Gastroesophageal sphincter (tissue), 4 donors: ENCODE data around the gene DCBLD1. TPM values are rescaled to one million over a fixed set of nuclear protein-coding genes. Genes with fewer than 3 reads are reported as not detected.

Experiments used
- ATAC-seq: fragments of 150-250 bp; one replicate; pipeline ENCODE4 v1.9.1; 2016; ENCODE audit warnings: mild to moderate bottlenecking, moderate library complexity
- H3K27ac ChIP-seq, 4 donors: fragments of 200-600 bp; sonication (generic) in 3 of 4; 1 replicate in 3 of 4; 2 replicates in 1 of 4; pipeline ENCODE4 v1.5.1; 2016 to 2019
- H3K27me3 ChIP-seq: fragments of 200-600 bp; sonication (generic); one replicate; pipeline ENCODE4 v1.5.1; 2019
- H3K36me3 ChIP-seq, 2 donors: fragments of 200-600 bp; sonication (generic); one replicate each; pipeline ENCODE4 v1.5.1; 2019; ENCODE audit warnings: control low read depth in 1 of 2
- H3K4me1 ChIP-seq, 3 donors: fragments of 200-600 bp; sonication (generic); 1 replicate in 2 of 3; 2 replicates in 1 of 3; pipeline ENCODE4 v1.5.1; 2016 to 2019; ENCODE audit warnings: control low read depth in 2 of 3
- H3K4me3 ChIP-seq, 2 donors: fragments of 200-600 bp; sonication (generic); one replicate each; pipeline ENCODE4 v1.5.1; 2019; ENCODE audit warnings: mild to moderate bottlenecking in 1 of 2, moderate library complexity in 1 of 2
- H3K9me3 ChIP-seq, 3 donors: fragments of 200-600 bp; sonication (generic); one replicate each; pipeline ENCODE4 v1.5.1; 2017 to 2019; ENCODE audit warnings: control low read depth in 2 of 3
- CTCF ChIP-seq, 4 experiments: fragments of 200-600 bp in 2 of 4; fragments of 450-650 bp in 2 of 4; sonication (generic) in 1 of 4; IDR thresholded peaks; one replicate each; pipeline ENCODE4 v1.5.1; 2017 to 2019; ENCODE audit warnings: antibody characterized with exemption in 4 of 4, mild to moderate bottlenecking in 2 of 4, moderate library complexity in 2 of 4
- EP300 ChIP-seq: sonication (generic); formaldehyde crosslinking; IDR thresholded peaks from one replicate; pipeline ENCODE4 v1.6.1; 2017; ENCODE audit warnings: antibody characterized with exemption, mild to moderate bottlenecking
- POLR2A ChIP-seq, 2 donors: fragments of 450-650 bp; IDR thresholded peaks; one replicate each; pipeline ENCODE4 v1.6.1; 2017; ENCODE audit warnings: antibody characterized with exemption in 2 of 2, mild to moderate bottlenecking in 2 of 2, moderate library complexity in 1 of 2
- POLR2AphosphoS5 ChIP-seq: sonication (generic); formaldehyde crosslinking; IDR thresholded peaks from one replicate; pipeline ENCODE4 v1.6.1; 2017; ENCODE audit warnings: antibody characterized with exemption
- WGBS, 2 donors: methylation state at CpG; one replicate each; pipeline ENCODE4 v1.1.5; 2018; ENCODE audit warnings: low coverage in 1 of 2; 5-methylcytosine and 5-hydroxymethylcytosine counted together
- small RNA-seq, 4 donors: library from RNA; depleted of rRNA; stranded (forward); fragments of <200 nt; gene quantifications; one replicate each; pipeline ENCODE3, GENCODE V24; 2016
- total RNA-seq, 4 donors: library from RNA; depleted of rRNA; stranded (reverse); fragments of >200 nt; gene quantifications; one replicate each; pipeline ENCODE4 v1.1.0, GENCODE V29; 2016

DCBLD1 gene
- total RNA-seq, 4 donors from 2014 or later: 5.0 to 10.9 (median 8.3) TPM

GRCh38 chr6:117595099-117595923 is 112.8 kb downstream of the DCBLD1 start:
- no peak for ATAC-seq
- Histone ChIP-seq H3K36me3 (peaks cover 0 to 18% of the 10 kb centered on the region in 2 donors), H3K9me3 (no peaks in the 10 kb centered on the region), H3K27ac (no peak overlapping the region), H3K4me1 (peaks cover 1 to 22% (median 3%) of the 10 kb centered on the region in 3 donors), H3K27me3 (no peaks in the 10 kb centered on the region), H3K4me3 (no peak overlapping the region)
- 96 to 100% methylated on average over 1 to 2 of the region's 2 CpGs for WGBS, 2 donors
- TF ChIP-seq CTCF (IDR thresholded peaks at IDR 0.05) (no peak), POLR2AphosphoS5 (no peak), EP300 (no peak), POLR2A (IDR thresholded peaks at IDR 0.05) (no peak)

- Histone ChIP-seq H3K27me3 (no peaks in the 10 kb centered on the region), H3K4me3 (no peak overlapping the region), H3K27ac (no peak overlapping the region), H3K9me3 (no peaks in the 10 kb centered on the region), H3K4me1 (peaks cover 3 to 33% (median 7%) of the 10 kb centered on the region in 3 donors), H3K36me3 (peaks cover 0 to 11% of the 10 kb centered on the region in 2 donors)
- ATAC-seq: no peak
- WGBS, 2 donors: 88 to 100% methylated on average over 2 of the region's 2 CpGs
- TF ChIP-seq POLR2AphosphoS5 (no peak), CTCF (IDR thresholded peaks at IDR 0.05) (no peak), EP300 (no peak), POLR2A (IDR thresholded peaks at IDR 0.05) (no peak)
These were observed 115.3 kb downstream of the DCBLD1 start for GRCh38 chr6:117597755-117598154.

Small RNAs within 50 kb of the gene (small RNA-seq; reads per million reads assigned to genes)
- 0 reads per million in 4 donors for gene RNU6-253P

Other genes with a start within 250 kb of the DCBLD1 start
- not detected for gene VGLL2, start 217.1 kb upstream of the DCBLD1 start, total RNA-seq
- gene ROS1, start 56.7 kb upstream of the DCBLD1 start, total RNA-seq: under 1 TPM in 1 of 4 donors, not detected in 3; 0.13 TPM
- 10 to 100 TPM; 20.5 to 34.1 (median 24.2) TPM for gene GOPC, start 119.8 kb downstream of the DCBLD1 start, total RNA-seq
- 10 to 100 TPM; 19.6 to 31.0 (median 24.1) TPM for gene NUS1, start 192.8 kb downstream of the DCBLD1 start, total RNA-seq